Measurements from ENCODE around the gene NCOR1.
"Not testable (repeated sequence)": the region's sequence is repeated elsewhere in the genome, so short reads cannot be mapped to it uniquely, and the experiment has no call there.

NCOR1 gene

GRCh38 chr17:16061631-16062030, 153.7 kb downstream of the NCOR1 start:
- TF ChIP-seq, protein P1, sequence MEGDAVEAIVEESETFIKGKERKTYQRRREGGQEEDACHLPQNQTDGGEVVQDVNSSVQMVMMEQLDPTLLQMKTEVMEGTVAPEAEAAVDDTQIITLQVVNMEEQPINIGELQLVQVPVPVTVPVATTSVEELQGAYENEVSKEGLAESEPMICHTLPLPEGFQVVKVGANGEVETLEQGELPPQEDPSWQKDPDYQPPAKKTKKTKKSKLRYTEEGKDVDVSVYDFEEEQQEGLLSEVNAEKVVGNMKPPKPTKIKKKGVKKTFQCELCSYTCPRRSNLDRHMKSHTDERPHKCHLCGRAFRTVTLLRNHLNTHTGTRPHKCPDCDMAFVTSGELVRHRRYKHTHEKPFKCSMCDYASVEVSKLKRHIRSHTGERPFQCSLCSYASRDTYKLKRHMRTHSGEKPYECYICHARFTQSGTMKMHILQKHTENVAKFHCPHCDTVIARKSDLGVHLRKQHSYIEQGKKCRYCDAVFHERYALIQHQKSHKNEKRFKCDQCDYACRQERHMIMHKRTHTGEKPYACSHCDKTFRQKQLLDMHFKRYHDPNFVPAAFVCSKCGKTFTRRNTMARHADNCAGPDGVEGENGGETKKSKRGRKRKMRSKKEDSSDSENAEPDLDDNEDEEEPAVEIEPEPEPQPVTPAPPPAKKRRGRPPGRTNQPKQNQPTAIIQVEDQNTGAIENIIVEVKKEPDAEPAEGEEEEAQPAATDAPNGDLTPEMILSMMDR (IDR thresholded peaks at IDR 0.05; ENCODE audit: low read depth, low read length): no peak
- Histone ChIP-seq H3K4me1 (no peaks in the 10 kb centered on the region), H3K4me3 (ENCODE audit: low read depth, low read length) (no peak overlapping the region), H3K36me3 (peaks cover 4% of the 10 kb centered on the region), H3K9me3 (no peaks in the 10 kb centered on the region), H3K27me3 (no peaks in the 10 kb centered on the region)
- DNase-seq: no peak

DNA sequence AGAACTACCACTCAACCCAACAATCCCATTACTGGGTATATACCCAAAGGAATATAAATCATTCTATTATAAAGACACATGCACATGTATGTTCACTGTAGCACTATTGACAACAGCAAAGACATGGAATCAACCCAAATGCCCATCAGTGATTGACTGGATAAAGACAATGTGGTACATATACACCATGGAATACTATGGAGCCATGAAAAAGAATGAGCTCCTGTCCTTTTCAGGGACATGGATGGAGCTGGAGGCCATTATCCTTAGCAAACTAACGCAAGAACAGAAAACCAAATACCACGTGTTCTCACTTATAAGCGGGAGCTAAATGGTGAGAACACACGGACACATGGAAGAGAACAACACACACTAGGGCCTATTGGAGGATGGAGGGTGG, 160.2 kb downstream of the NCOR1 start:
- H3K9me3 ChIP-seq; H3K36me3 ChIP-seq; H3K4me3 ChIP-seq (ENCODE audit: low read depth, low read length); H3K27me3 ChIP-seq; H3K4me1 ChIP-seq; DNase-seq: not testable (repeated sequence)

- TF ChIP-seq, protein P1 (IDR thresholded peaks at IDR 0.05; ENCODE audit: low read depth, low read length): no peak
- H3K36me3 ChIP-seq: peaks cover 14% of the 10 kb centered on the region
Measured at GRCh38 chr17:16052486-16052885, 162.8 kb downstream of the NCOR1 start.

GRCh38 chr17:16050844-16051243, 164.5 kb downstream of the NCOR1 start:
- TF ChIP-seq, protein P1 (IDR thresholded peaks at IDR 0.05; ENCODE audit: low read depth, low read length): no peak
- no peak overlapping the region for H3K4me3 ChIP-seq (ENCODE audit: low read depth, low read length)
- H3K9me3 ChIP-seq: no peaks in the 10 kb centered on the region

More at GRCh38 chr17:16052486-16052885, 162.8 kb downstream of the NCOR1 start:
- no peak overlapping the region for H3K4me3 ChIP-seq (ENCODE audit: low read depth, low read length)
- DNase-seq: no peak
- no peaks in the 10 kb centered on the region for H3K27me3 ChIP-seq
- no peaks in the 10 kb centered on the region for H3K4me1 ChIP-seq
- no peaks in the 10 kb centered on the region for H3K9me3 ChIP-seq

DNA sequence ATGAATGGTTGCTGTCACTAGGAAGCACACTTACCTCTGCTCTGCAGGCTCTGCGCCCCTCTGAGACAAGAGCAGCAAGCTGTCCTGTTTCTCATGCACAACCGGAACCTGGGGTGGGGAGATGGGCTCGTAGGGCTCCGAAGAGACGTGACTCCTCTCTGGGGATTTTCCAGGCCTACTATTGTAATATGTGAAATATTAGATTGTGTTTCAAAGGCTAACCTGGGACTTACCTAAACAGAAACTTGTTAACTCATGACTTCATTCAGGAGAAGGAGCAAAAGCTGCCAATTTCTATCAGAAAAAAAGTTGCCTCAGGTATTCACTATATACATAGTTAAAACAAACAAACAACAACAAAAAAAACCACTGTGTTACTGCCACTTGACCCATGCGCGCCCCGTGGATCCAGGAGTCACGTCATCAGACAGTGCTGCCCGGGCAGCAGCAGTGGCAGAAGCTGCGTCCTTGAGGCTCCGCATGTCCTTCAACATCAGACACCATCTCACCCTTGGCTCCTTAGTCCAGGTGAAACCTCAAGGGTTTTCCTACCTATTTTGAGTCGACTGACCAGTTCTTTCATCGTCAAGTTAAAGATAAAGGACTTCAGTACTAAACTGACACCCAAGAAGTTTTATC, 166.4 kb downstream of the NCOR1 start:
- Histone ChIP-seq H3K27me3 (no peaks in the 10 kb centered on the region), H3K4me1 (no peaks in the 10 kb centered on the region), H3K9me3 (no peaks in the 10 kb centered on the region), H3K36me3 (peaks cover 13% of the 10 kb centered on the region), H3K4me3 (ENCODE audit: low read depth, low read length) (no peak overlapping the region)
- no peak for DNase-seq
- TF ChIP-seq, protein P1 (IDR thresholded peaks at IDR 0.05; ENCODE audit: low read depth, low read length): no peak

More at GRCh38 chr17:16050844-16051243, 164.5 kb downstream of the NCOR1 start:
- no peak for DNase-seq
- Histone ChIP-seq H3K36me3 (peaks cover 22% of the 10 kb centered on the region), H3K4me1 (no peaks in the 10 kb centered on the region), H3K27me3 (no peaks in the 10 kb centered on the region)

- TF ChIP-seq, protein P1 (IDR thresholded peaks at IDR 0.05; ENCODE audit: low read depth, low read length): no peak
- no peak overlapping the region for H3K4me3 ChIP-seq (ENCODE audit: low read depth, low read length)
- H3K9me3 ChIP-seq: no peaks in the 10 kb centered on the region
- DNase-seq: no peak
- H3K36me3 ChIP-seq: peaks cover 13% of the 10 kb centered on the region
- no peaks in the 10 kb centered on the region for H3K27me3 ChIP-seq
- H3K4me1 ChIP-seq: no peaks in the 10 kb centered on the region
Measured at GRCh38 chr17:16046966-16047365, 168.4 kb downstream of the NCOR1 start.
